Measurements from ENCODE around the gene KLHDC4. TPM values are rescaled to one million over a fixed set of nuclear protein-coding genes. Genes with fewer than 3 reads are reported as not detected.

KLHDC4 gene
- total and polyA plus RNA-seq, 10 of the 15 experiments (the other 5 are each of a cell fraction or from before 2014, with no cell fraction given), result 0.80 to 62.1 (median 32.8) TPM

GRCh38 chr16:87778830-87779579 is 13.2 kb upstream of the KLHDC4 start (continued):
- TF ChIP-seq KAT2A (conservative IDR thresholded peaks at IDR 0.05; ENCODE audit: control insufficient read depth, low read depth, low read length) (no peak), ELK1 (IDR thresholded peaks at IDR 0.05; ENCODE audit: low read depth, low read length) (no peak; the same call in 1 of the 2 replicates), SMAD1 (IDR thresholded peaks at IDR 0.05; ENCODE audit: low read depth, partially characterized antibody) (no peak), GATAD2B (conservative IDR thresholded peaks at IDR 0.05; ENCODE audit: low read depth) (peak; percentile 45; the same call in 1 of the 2 replicates), CREM (IDR thresholded peaks at IDR 0.05; ENCODE audit: low read depth) (no peak; the same call in none of the 2 replicates), PAX8 (IDR thresholded peaks at IDR 0.05) (no peak), SREBF2 (IDR thresholded peaks at IDR 0.05; ENCODE audit: low read length) (no peak), CREB1 (IDR thresholded peaks at IDR 0.05; ENCODE audit: low read depth) (peak; percentile 85), SUZ12 (IDR thresholded peaks at IDR 0.05; ENCODE audit: unreplicated experiment) (no peak), TCF12 (IDR thresholded peaks at IDR 0.05; ENCODE audit: low read depth, low read length) (no peak), MEF2A (IDR thresholded peaks at IDR 0.05; ENCODE audit: insufficient read depth, low read depth, low read length) (peak; percentile 67; the same call in 1 of the 2 replicates), CHD2 (IDR thresholded peaks at IDR 0.05; ENCODE audit: borderline replicate concordance, low read depth, low read length) (peak; percentile 28; the same call in 1 of the 2 replicates), NR2C1 (IDR thresholded peaks at IDR 0.05) (no peak), MEF2B (IDR thresholded peaks at IDR 0.05; ENCODE audit: partially characterized antibody, poor library complexity, severe bottlenecking) (no peak), ZBED1 (IDR thresholded peaks at IDR 0.05; ENCODE audit: borderline replicate concordance) (no peak), NFXL1 (IDR thresholded peaks at IDR 0.05; ENCODE audit: borderline replicate concordance) (no peak), SMAD5 (IDR thresholded peaks at IDR 0.05; ENCODE audit: low read depth) (no peak), NRF1 (conservative IDR thresholded peaks at IDR 0.05; ENCODE audit: low read depth, low read length) (no peak), POLR2AphosphoS2 (IDR thresholded peaks at IDR 0.05; ENCODE audit: low read depth, low read length) (no peak), SUPT20H (IDR thresholded peaks at IDR 0.05; ENCODE audit: borderline replicate concordance, control insufficient read depth, low read depth, low read length) (no peak), NR2C2 (IDR thresholded peaks at IDR 0.05; ENCODE audit: borderline replicate concordance, control insufficient read depth, insufficient read length, low read depth) (no peak), RFX5 (IDR thresholded peaks at IDR 0.05; ENCODE audit: low read depth, low read length) (0 out of 2 replicates have a peak, but pooled peaks have one; percentile 8), REST (IDR thresholded peaks at IDR 0.05; ENCODE audit: low read depth, low read length) (no peak), IRF5 (IDR thresholded peaks at IDR 0.05; ENCODE audit: borderline replicate concordance) (no peak)

Measured in GM12878 (cell line).